CMK (cell line): ENCODE results near the gene NIM1K.
"Not testable (repeated sequence)": the region's sequence is repeated elsewhere in the genome, so short reads cannot be mapped to it uniquely, and the experiment has no call there.

Experiments
- DNase-seq: peaks from one replicate; pipeline ENCODE4 v3.0.0-alpha.2; 2010; ENCODE audit warnings: low read depth

The NIM1K gene

DNA sequence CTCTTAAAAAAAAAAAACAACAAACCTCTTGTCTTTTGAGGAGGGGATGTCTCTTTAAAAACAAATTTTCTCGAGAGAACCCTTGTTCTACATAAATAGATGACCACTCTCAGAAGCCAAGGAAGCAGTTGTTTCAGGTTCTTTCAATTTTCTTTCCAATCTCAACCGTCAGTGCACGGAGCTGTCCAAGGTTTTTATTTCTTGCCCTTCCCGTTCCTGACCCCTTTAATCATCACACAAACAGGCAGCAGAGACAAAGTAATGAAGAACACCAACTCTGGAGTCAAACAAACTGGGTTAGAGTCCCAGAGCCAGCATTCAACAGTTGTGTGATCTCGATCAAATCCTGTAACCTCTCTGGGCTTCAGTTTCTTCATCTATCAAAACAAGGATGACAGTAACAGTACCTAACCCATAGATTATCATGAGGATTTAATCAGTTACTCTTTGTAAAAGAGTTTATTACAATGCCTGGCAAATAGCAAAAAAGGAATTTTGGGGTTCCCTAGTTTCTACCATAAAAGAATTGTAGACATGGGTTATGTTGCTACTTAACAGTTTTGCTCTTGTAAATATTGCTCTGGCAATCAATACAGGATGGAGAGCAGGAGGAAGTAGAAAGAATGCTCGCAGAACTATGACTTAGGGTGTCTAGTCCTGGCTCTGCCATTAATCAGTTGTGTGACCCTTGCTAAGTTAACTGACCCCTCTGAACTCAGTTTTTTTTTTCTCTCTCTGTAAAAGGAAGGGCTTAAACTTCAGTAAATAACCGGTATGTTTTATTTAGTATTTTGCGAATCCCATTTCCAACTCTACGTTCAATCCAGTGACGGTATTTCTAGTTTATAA, 1.0 kb upstream of the NIM1K start:
- DNase-seq: no peak

DNA sequence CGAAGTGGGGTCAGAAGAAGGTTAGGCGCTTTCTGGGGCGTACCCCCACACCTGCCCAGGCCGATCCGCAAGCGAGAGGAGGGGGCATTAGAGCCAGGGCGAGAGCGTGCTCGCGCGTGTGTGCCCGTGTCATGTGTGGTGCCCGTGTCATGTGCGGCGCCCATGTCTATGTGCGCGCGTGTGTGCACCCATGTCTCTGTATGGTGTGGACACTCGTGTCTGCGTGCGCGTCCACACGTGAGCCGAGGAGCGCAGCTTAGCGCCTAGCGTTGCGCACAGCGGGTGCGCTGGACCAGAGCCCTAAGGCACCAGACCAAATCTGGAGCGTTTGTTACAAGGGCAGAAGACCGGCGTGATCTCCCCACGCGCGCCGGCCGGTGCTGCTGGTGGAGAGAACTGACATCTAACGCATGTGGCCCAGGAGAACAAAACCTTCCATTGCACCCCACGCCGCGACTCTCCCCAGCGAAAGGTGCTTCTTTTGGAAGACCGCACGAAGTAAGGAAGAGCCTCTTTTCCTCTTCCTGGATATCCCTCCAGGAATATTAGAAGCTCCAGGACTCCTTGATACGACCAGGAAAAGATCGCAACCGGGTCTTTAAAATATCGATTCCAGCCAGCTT, 644 bp downstream of the NIM1K start:
- DNase-seq: no peak

DNA sequence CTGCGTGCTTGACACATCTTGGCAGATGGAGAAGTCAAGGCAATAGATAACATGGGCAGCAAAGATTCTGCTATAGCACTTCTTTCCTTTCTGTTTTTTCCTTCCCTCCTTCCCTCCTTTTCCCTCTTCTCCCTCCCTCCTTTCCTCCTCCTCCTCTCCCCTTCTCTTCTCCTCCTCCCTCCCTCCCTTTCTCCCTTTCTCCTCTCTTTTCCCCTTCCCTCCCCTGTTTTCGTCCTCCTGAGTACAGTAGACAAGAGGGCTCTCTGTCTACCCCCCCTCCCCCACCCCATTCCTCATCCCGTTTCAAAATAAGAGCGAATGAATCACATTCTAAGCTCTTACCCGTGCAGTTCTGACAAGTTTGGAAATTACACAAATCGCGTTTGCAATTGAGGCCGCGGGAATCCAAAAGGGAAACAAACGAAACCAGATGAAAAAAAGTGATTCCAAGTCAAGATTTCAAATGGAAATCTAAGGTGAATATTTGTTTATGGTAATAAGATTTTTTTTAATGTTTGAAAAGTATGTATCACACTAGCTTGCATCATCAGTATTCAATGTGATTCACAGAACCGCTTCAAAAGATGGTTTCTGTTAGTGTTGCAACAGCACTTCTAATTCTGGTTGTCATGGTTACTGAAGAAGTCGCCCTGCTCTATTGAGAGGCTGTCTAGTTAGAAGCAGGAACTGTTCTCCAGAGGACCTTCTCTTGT, 1.3 kb downstream of the NIM1K start:
- no peak for DNase-seq

DNA sequence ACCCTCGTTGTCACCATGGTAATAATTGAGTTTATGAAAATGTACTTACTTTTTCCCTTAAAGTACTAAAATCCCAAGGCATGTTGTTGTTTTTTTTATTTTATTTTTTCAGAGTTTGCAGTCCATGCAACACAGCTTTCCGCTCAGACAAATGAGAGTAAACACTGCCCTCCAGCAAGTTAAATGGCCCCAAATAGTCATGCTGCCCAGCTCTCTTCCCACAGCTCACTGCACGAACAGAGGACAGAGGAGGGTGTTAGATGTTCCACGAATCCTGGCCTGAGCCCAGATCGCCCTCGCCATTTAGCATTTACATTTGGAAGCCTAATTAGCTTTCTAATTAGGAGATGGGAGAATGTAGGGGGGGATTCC, 1.9 kb downstream of the NIM1K start:
- no peak for DNase-seq

GRCh38 chr5:43195670-43196265, 3.7 kb downstream of the NIM1K start:
- DNase-seq: no peak

DNA sequence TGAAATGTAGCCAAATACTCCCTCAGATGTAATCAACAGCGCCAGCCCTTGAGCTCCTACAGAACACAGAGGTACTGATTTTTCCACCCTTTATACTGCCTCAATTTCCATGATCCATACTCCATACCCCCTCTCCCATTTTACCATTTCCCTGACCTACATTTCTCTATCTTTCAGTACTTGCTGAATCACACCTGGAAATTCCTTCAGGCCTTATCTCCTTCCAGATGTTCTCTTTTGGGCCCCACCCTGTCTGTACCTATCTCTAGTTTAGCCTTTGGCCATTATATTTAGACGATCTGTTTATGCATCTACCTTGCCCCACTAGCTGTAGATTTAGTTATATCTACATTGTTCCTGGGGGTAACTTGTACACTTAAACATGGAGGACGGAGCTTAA, 5.5 kb downstream of the NIM1K start:
- DNase-seq: no peak

GRCh38 chr5:43201442-43201841, 9.4 kb downstream of the NIM1K start:
- not testable (repeated sequence) for DNase-seq

GRCh38 chr5:43202380-43202779, 10.4 kb downstream of the NIM1K start:
- DNase-seq: no peak

DNA sequence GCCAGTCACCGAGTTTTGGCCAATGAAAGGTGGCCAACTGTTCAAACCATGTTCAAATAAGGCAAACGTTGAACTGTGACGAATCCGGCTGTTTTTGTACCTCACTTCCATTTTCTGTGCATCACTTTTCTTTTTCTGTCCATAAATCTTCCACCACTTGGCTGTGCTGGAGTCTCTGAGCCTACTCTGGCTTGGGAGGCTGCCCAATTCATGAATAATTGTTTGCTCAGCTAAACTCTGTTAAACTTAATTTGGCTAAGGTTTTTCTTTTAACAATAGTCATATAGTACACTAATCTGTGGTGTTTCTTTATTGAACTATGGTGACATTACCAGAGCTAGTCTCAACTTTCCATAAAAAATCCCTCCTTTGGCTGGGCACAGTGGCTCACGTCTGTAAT, 11.3 kb downstream of the NIM1K start:
- DNase-seq: no peak

- DNase-seq: no peak
These were observed 12.9 kb downstream of the NIM1K start for GRCh38 chr5:43204958-43205357.

DNA sequence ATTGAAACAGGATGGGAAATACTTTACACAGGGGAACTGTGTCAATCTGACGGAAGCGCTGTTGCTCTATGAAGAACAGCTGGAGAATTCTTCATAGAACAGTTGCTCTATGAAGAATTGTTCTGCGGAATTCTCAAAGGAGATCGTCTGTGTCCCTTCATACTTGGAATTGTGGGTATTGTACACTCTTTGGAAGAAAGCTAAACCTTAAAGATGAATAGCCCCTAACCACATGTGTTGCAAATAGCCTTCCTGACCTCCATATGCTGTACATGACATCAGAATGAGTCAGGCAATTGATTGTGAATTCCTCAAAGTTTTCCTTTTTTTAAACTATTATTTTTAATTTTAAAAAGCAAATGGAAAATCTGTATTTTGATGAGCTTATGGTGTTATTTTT, 15.6 kb downstream of the NIM1K start:
- DNase-seq: no peak

- no peak for DNase-seq
These were observed 16.6 kb downstream of the NIM1K start for GRCh38 chr5:43208658-43209057.

- no peak for DNase-seq
These were observed 17.0 kb downstream of the NIM1K start for GRCh38 chr5:43209060-43209459.

- no peak for DNase-seq
These were observed 17.8 kb downstream of the NIM1K start for GRCh38 chr5:43209833-43210232.

DNA sequence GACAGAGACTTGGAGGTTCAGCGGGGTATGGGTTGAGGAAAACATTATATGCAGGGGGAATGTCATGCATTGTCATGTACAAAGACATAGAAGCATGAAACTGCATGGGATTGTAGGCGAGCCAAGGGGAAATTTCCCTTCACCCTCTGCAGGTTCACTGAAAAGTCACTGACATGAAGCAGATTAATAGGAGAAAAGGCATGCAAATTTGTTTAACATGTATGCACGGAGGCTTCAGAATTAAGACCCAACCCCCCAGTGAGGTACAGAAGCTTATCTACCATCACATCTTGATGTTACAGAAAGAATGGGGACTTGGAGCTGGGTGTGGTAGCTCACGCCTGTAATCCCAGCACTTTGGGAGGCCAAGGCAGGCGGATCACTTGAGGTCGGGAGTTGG, 18.5 kb downstream of the NIM1K start:
- no peak for DNase-seq

DNA sequence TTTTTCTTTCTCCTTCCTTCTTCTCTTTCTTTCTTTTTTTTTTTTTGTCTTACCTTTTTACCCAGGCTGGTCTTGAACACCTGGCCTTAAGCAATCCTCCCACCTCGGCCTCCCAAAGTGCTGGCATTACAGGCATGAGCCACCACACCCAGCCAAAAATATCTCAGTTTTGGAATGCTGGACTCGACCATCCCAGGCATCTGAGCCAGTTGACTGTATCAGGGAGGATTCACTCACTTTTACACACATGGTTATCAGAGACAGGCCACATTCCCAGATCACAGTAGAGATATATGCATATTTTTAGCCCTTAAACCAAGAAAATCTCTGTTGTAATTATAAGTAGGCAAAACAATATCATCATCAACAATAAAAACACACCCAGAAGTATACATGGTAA, 21.9 kb downstream of the NIM1K start:
- no peak for DNase-seq

- no peak for DNase-seq
These were observed 23.1 kb downstream of the NIM1K start for GRCh38 chr5:43215073-43215631.

- no peak for DNase-seq
These were observed 24.9 kb downstream of the NIM1K start for GRCh38 chr5:43216941-43217340.

- DNase-seq: no peak
These were observed 27.1 kb downstream of the NIM1K start for GRCh38 chr5:43219120-43219519.

GRCh38 chr5:43221502-43221901, 29.5 kb downstream of the NIM1K start:
- DNase-seq: no peak

DNA sequence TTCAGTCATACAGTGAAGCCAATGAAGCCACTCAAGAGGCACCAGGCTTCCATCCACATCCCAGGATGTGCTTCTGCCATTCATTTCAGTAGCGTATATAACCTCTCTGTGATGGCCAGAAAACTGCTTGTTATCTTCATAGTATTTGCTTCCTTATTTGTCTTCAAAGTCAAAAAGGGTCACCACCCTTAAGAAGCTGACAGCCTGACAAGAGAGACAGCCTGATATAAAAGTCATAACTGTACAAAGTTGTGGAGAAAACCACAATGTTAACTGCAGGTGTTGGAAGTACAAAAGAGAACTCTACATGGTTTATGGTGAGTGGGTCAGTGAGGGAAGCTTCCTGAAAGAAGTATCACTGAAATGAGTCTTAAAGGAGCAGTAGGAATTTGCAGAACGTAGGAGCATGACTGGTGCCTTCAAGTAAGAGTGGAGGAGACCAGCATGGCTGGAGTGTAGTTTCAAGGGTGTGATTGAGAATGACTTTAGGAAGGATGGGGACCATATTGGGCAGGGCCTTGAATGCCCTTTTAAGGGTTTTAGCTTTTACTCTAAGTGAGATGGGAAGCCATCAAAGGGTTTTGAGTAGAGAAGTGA, 33.7 kb downstream of the NIM1K start:
- DNase-seq: no peak

- no peak for DNase-seq
These were observed 35.6 kb downstream of the NIM1K start for GRCh38 chr5:43227655-43228054.
